GM12873 (cell line): ENCODE results near the gene ARHGAP44.

Experiments
- CTCF ChIP-seq: IDR thresholded peaks from 2 replicates; pipeline ENCODE4 v1.5.1; 2012; ENCODE audit warnings: low read depth, mild to moderate bottlenecking, moderate library complexity, low read length, control low read depth; ENCODE audit not compliant: insufficient read depth; ENCODE audit errors: missing control alignments

ARHGAP44 gene

GRCh38 chr17:12918142-12918541 lies 128.8 kb downstream of the ARHGAP44 start:
- no peak for TF ChIP-seq CTCF

GRCh38 chr17:12922120-12922519 lies 132.8 kb downstream of the ARHGAP44 start:
- no peak for TF ChIP-seq CTCF

GRCh38 chr17:12924614-12925013 lies 135.3 kb downstream of the ARHGAP44 start:
- no peak for TF ChIP-seq CTCF

- no peak for TF ChIP-seq CTCF
Measured at GRCh38 chr17:12927001-12927400, 137.7 kb downstream of the ARHGAP44 start.

GRCh38 chr17:12927541-12928425 lies 138.5 kb downstream of the ARHGAP44 start:
- no peak for TF ChIP-seq CTCF

- TF ChIP-seq CTCF, result no peak
Measured at GRCh38 chr17:12928736-12929135, 139.4 kb downstream of the ARHGAP44 start.

GRCh38 chr17:12936501-12936900 lies 147.2 kb downstream of the ARHGAP44 start:
- TF ChIP-seq CTCF, result no peak
